A549 (cell line): ENCODE data around the gene ANKRD35. TPM values are rescaled to one million over a fixed set of nuclear protein-coding genes. Genes with fewer than 3 reads are reported as not detected.
A peak's percentile ranks its signal among the peaks of the same experiment; 100 is the strongest.

Source experiments
- ATAC-seq, 2 experiments: fragments of 200-7000 bp in 1 of 2; fragments of >200 bp in 1 of 2; cut with Nextera tagmentation in 1 of 2; cut with Tn5 transposase in 1 of 2; 3 replicates each; pipeline versions ENCODE4 v1.8.0 to v1.9.1; 2018 to 2020; ENCODE audit warnings: mild to moderate bottlenecking in 1 of 2, moderate library complexity in 1 of 2
- CTCF ChIA-PET: fragments of 300-600 bp; sonication (Branson Sonifier 250); formaldehyde crosslinking; extraction: SDS; loops from one replicate; lab custom pipeline; 2021; ENCODE audit warnings: antibody characterized with exemption, inconsistent platforms; lab: Yijun Ruan, JAX
- POLR2A ChIA-PET: fragments of 350-600 bp; formaldehyde crosslinking; extraction: SDS; loops from one replicate; lab custom pipeline; 2021; ENCODE audit warnings: antibody characterized with exemption, inconsistent platforms; lab: Yijun Ruan, JAX
- DNase-seq, 2 experiments: peaks; one replicate each; pipeline versions ENCODE4 v3.0.0 to v3.0.0-alpha.2; 2011 to 2016; ENCODE audit warnings: low read depth in 1 of 2, low spot score in 1 of 2
- FAIRE-seq: peaks from 2 replicates; lab custom pipeline; 2011; peaks lifted over from hg19 to GRCh38; lab: Jason Lieb, UNC
- H3K27ac ChIP-seq, 2 experiments: fragments of >200 bp; sonication (Bioruptor Twin); formaldehyde crosslinking; 3 replicates each; pipeline ENCODE4 v1.5.1; 2016 to 2017
- H3K4me1 ChIP-seq: fragments of >200 bp; sonication (Bioruptor Twin); formaldehyde crosslinking; 3 replicates; pipeline ENCODE4 v1.6.1; 2016
- H3K4me2 ChIP-seq: fragments of >200 bp; sonication (Bioruptor Twin); formaldehyde crosslinking; 3 replicates; pipeline ENCODE4 v1.6.1; 2016
- H3K4me3 ChIP-seq: fragments of >200 bp; sonication (Bioruptor Twin); formaldehyde crosslinking; 3 replicates; pipeline ENCODE4 v1.5.1; 2016
- H3K9me3 ChIP-seq: fragments of >200 bp; sonication (Bioruptor Twin); formaldehyde crosslinking; 3 replicates; pipeline ENCODE4 v1.6.1; 2016
- CBX2 ChIP-seq: fragments of 200-600 bp; sonication (generic); IDR thresholded peaks from 2 replicates; pipeline ENCODE4 v1.6.1; 2016; ENCODE audit warnings: low read depth, mild to moderate bottlenecking, borderline replicate concordance
- CEBPB ChIP-seq, 2 experiments: fragments of >200 bp in 1 of 2; sonication (Bioruptor Twin) in 1 of 2; formaldehyde crosslinking in 1 of 2; IDR thresholded peaks; 2 replicates each; pipeline ENCODE4 v1.6.1; 2012 to 2016
- CHD2 ChIP-seq: fragments of 150-350 bp; IDR thresholded peaks from 2 replicates; pipeline ENCODE4 v1.6.1; 2014; ENCODE audit warnings: low read length; ENCODE audit not compliant: partially characterized antibody
- CTCF ChIP-seq: fragments of >200 bp; sonication (Bioruptor Twin); formaldehyde crosslinking; IDR thresholded peaks from 3 replicates; pipeline ENCODE4 v1.5.1; 2016
- EHMT2 ChIP-seq: fragments of 200-600 bp; sonication (generic); IDR thresholded peaks from 2 replicates; pipeline ENCODE4 v1.6.1; 2016; ENCODE audit warnings: antibody characterized with exemption, low read depth, mild to moderate bottlenecking, moderate library complexity
- ELK1 ChIP-seq: fragments of 150-350 bp; IDR thresholded peaks from 2 replicates; pipeline ENCODE4 v1.6.1; 2014; ENCODE audit warnings: low read depth, mild to moderate bottlenecking, low read length
- HMGXB4 ChIP-seq: fragments of 250-450 bp; sonication (Bioruptor Pico); IDR thresholded peaks from 2 replicates; pipeline ENCODE4 v1.5.0; 2021; ENCODE audit warnings: mild to moderate bottlenecking, moderate library complexity, borderline replicate concordance
- JUNB ChIP-seq: fragments of >200 bp; sonication (Bioruptor Twin); formaldehyde crosslinking; IDR thresholded peaks from 2 replicates; pipeline ENCODE4 v1.6.1; 2016
- KDM1A ChIP-seq: fragments of 200-600 bp; sonication (generic); IDR thresholded peaks from 2 replicates; pipeline ENCODE4 v1.6.1; 2016; ENCODE audit warnings: low read depth, mild to moderate bottlenecking
- MAZ ChIP-seq: fragments of 150-350 bp; IDR thresholded peaks from 2 replicates; pipeline ENCODE4 v1.6.1; 2014; ENCODE audit warnings: antibody characterized with exemption, low read depth, low read length, borderline replicate concordance
- PBX3 ChIP-seq: IDR thresholded peaks from 2 replicates; pipeline ENCODE4 v1.6.1; 2012
- POLR2AphosphoS2 ChIP-seq: conservative IDR thresholded peaks from 2 replicates; pipeline ENCODE4 v1.6.1; 2012; ENCODE audit warnings: low read length, improper control_type of control experiment, inconsistent platforms
- RARB ChIP-seq: fragments of 250-450 bp; sonication (Bioruptor Pico); IDR thresholded peaks from 2 replicates; pipeline ENCODE4 v1.8.0; 2021; ENCODE audit warnings: mild to moderate bottlenecking, moderate library complexity
- RCOR1 ChIP-seq: fragments of 150-350 bp; IDR thresholded peaks from 2 replicates; pipeline ENCODE4 v1.6.1; 2014; ENCODE audit warnings: antibody characterized with exemption, low read length, low read depth
- SMC3 ChIP-seq: fragments of >200 bp; sonication (Bioruptor Twin); formaldehyde crosslinking; IDR thresholded peaks from 3 replicates; pipeline ENCODE4 v1.6.1; 2018; ENCODE audit warnings: inconsistent platforms
- USF2 ChIP-seq: fragments of 450-650 bp; IDR thresholded peaks from 2 replicates; pipeline ENCODE4 v1.6.1; 2014; ENCODE audit warnings: antibody characterized with exemption
- ZNF302 ChIP-seq: fragments of 250-450 bp; sonication (Bioruptor Pico); IDR thresholded peaks from 2 replicates; pipeline ENCODE4 v1.9.0; 2021; ENCODE audit warnings: inconsistent platforms, mild to moderate bottlenecking, moderate library complexity
- WGBS: methylation state at CpG from one replicate; pipeline ENCODE4 v1.1.6; 2017; ENCODE audit errors: missing lambda C conversion rate; 5-methylcytosine and 5-hydroxymethylcytosine counted together
- polyA plus RNA-seq, 4 experiments: library from polyadenylated mRNA; depleted of rRNA in 3 of 4; stranded (reverse); fragments of >200 nt; fragmentation: RNase III in 1 of 4; extraction: RNeasy Plus Mini Kit Qiagen cat#74134 plus additional on column Dnase treatment in 1 of 4; gene quantifications; 2 replicates in 3 of 4; 3 replicates in 1 of 4; pipeline ENCODE4 v1.2.3, GENCODE V29; 2011 to 2017
- TF ChIP-seq, protein P1 (sequence below): fragments of >200 bp; sonication (Bioruptor Twin); formaldehyde crosslinking; IDR thresholded peaks from 2 replicates; pipeline ENCODE4 v1.6.1; 2016

The ANKRD35 gene
- polyA plus RNA-seq, 2 of the 4 experiments (the other 2 are of a cell fraction) = not detected

DNA sequence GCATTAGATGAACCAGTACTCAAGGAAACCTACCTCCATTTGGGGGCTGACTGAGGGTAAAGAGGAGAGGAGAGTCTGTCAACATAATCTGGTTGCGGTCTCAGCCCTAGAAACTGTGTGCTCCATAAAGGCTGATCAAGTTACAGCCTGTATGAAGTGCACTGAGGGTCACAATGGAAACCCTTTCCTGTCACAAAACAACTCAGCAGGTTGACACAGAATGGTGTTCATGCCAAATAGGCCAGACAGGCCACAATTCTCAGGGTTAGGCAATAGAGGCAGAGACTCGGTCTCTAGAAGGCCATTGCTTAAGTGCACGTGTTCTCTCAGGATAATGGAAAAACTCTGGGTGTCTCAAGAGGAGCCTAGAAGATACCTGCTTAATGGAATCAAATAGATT is 4.1 kb upstream of the ANKRD35 start:
- no peak for FAIRE-seq
- Histone ChIP-seq H3K27ac (no peak overlapping the region; a peak in 1 of 6 replicates), H3K4me3 (no peak overlapping the region), H3K9me3 (no peaks in the 10 kb centered on the region), H3K4me1 (peaks cover 46% of the 10 kb centered on the region), H3K4me2 (no peak overlapping the region)
- POLR2A ChIA-PET = no interaction called here
- CTCF ChIA-PET = interaction anchor here (0.5 to 11.2 kb wide), 8 partner anchors 9 to 120 kb away, joined by 3 to 429 read pairs (median 46); partner anchors contain the start of genes ITGA10, NUDT17 and RBM8A
- DNase-seq = no peak
- no peak for ATAC-seq
- TF ChIP-seq USF2 = no peak
- TF ChIP-seq JUNB = no peak
- TF ChIP-seq ZNF302 (CRISPR knock-in tag) = no peak
- no peak for TF ChIP-seq CEBPB (IDR thresholded peaks at IDR 0.05)
- TF ChIP-seq POLR2AphosphoS2 = no peak
- TF ChIP-seq HMGXB4 (CRISPR knock-in tag) = no peak
- TF ChIP-seq EHMT2 = no peak
- no peak for TF ChIP-seq CBX2
- TF ChIP-seq PBX3 = no peak
- 90% methylated on average over 3 of the region's 3 CpGs for WGBS

GRCh38 chr1:145887631-145888030 is 2.0 kb upstream of the ANKRD35 start:
- no peak for ATAC-seq
- WGBS = 33% methylated on average over 5 of the region's 5 CpGs
- H3K4me3 ChIP-seq = no peak overlapping the region
- DNase-seq = peak in 1 of 2 experiments; percentile 20
- POLR2A ChIA-PET = interaction anchor here (0.6 kb wide), 1 partner anchor 40 kb away, joined by 3 read pairs; no protein-coding TSS in a partner anchor
- no peaks in the 10 kb centered on the region for H3K9me3 ChIP-seq
- FAIRE-seq = no peak
- peak overlapping the region; percentile 49 for H3K4me2 ChIP-seq
- CTCF ChIA-PET = interaction anchor here (1.0 to 11.2 kb wide), 4 partner anchors 9 to 31 kb away, joined by 3 to 429 read pairs (median 4); partner anchors contain the start of gene ITGA10
- peak overlapping the region; percentile 49 to 61; a peak in 4 of 6 replicates for H3K27ac ChIP-seq
- H3K4me1 ChIP-seq = peaks cover 36% of the 10 kb centered on the region
- TF ChIP-seq RCOR1 (no peak), CTCF (no peak), RARB (CRISPR knock-in tag) (no peak), MAZ (no peak), KDM1A (no peak), SMC3 (no peak), CHD2 (no peak), ELK1 (no peak)
- TF ChIP-seq, protein P1, sequence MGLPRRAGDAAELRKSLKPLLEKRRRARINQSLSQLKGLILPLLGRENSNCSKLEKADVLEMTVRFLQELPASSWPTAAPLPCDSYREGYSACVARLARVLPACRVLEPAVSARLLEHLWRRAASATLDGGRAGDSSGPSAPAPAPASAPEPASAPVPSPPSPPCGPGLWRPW = no peak
